Erythroblast (primary cell): ENCODE results near the gene CEP104.
A peak's percentile ranks its signal among the peaks of the same experiment; 100 is the strongest.
"Not testable (repeated sequence)": the region's sequence is repeated elsewhere in the genome, so short reads cannot be mapped to it uniquely, and the experiment has no call there.

Source experiments
- DNase-seq, 2 experiments: peaks; one replicate each; lab custom pipeline; 2025; lab: John Stamatoyannopoulos, UW
- GATA1 ChIP-seq: IDR thresholded peaks from 2 replicates; pipeline ENCODE4 v1.6.1; 2011; ENCODE audit warnings: low read depth, mild to moderate bottlenecking, control low read depth, low read length, moderate library complexity
- POLR2A ChIP-seq: IDR thresholded peaks from 2 replicates; pipeline ENCODE4 v1.6.1; 2011; ENCODE audit warnings: mild to moderate bottlenecking, low read length

CEP104 gene

GRCh38 chr1:3817138-3817740, 39.8 kb downstream of the CEP104 start:
- TF ChIP-seq GATA1 (no peak), POLR2A (no peak)

GRCh38 chr1:3816331-3817137, 40.5 kb downstream of the CEP104 start:
- DNase-seq, result no peak
- TF ChIP-seq POLR2A (no peak), GATA1 (no peak)

More at GRCh38 chr1:3817138-3817740, 39.8 kb downstream of the CEP104 start:
- no peak for DNase-seq

- no peak for TF ChIP-seq GATA1
- TF ChIP-seq POLR2A, result no peak
- no peak for DNase-seq
Measured at GRCh38 chr1:3814771-3815561, 42.0 kb downstream of the CEP104 start.

- DNase-seq, result no peak
- TF ChIP-seq GATA1 (no peak), POLR2A (no peak)
Measured at GRCh38 chr1:3814065-3814464, 42.9 kb downstream of the CEP104 start.

- no peak for DNase-seq
- no peak for TF ChIP-seq POLR2A
- TF ChIP-seq GATA1, result no peak
Measured at GRCh38 chr1:3811595-3811911, 45.5 kb downstream of the CEP104 start.

- not testable (repeated sequence) for DNase-seq
Measured at GRCh38 chr1:3810149-3810761, 46.8 kb downstream of the CEP104 start.

GRCh38 chr1:3809680-3810079, 47.3 kb downstream of the CEP104 start:
- TF ChIP-seq GATA1 (no peak), POLR2A (no peak)
- DNase-seq, result no peak

GRCh38 chr1:3807769-3808168, 49.2 kb downstream of the CEP104 start:
- DNase-seq, result no peak
- TF ChIP-seq GATA1 (no peak), POLR2A (no peak)

- DNase-seq, result no peak
- TF ChIP-seq GATA1 (no peak), POLR2A (no peak)
Measured at GRCh38 chr1:3805038-3805437, 52.0 kb downstream of the CEP104 start.

- peak; percentile 39 to 49 for DNase-seq
Measured at GRCh38 chr1:3804627-3804944, 52.4 kb downstream of the CEP104 start.

GRCh38 chr1:3803905-3804626, 52.9 kb downstream of the CEP104 start:
- TF ChIP-seq POLR2A (peak; percentile 56), GATA1 (no peak)
- peak; percentile 51 to 56 for DNase-seq

GRCh38 chr1:3800795-3801194, 56.2 kb downstream of the CEP104 start:
- DNase-seq, result not testable (repeated sequence)

GRCh38 chr1:3799976-3800685, 56.9 kb downstream of the CEP104 start:
- DNase-seq, result no peak
- no peak for TF ChIP-seq POLR2A
- TF ChIP-seq GATA1, result no peak
